ENCODE results near the gene SLC6A12.

DNA sequence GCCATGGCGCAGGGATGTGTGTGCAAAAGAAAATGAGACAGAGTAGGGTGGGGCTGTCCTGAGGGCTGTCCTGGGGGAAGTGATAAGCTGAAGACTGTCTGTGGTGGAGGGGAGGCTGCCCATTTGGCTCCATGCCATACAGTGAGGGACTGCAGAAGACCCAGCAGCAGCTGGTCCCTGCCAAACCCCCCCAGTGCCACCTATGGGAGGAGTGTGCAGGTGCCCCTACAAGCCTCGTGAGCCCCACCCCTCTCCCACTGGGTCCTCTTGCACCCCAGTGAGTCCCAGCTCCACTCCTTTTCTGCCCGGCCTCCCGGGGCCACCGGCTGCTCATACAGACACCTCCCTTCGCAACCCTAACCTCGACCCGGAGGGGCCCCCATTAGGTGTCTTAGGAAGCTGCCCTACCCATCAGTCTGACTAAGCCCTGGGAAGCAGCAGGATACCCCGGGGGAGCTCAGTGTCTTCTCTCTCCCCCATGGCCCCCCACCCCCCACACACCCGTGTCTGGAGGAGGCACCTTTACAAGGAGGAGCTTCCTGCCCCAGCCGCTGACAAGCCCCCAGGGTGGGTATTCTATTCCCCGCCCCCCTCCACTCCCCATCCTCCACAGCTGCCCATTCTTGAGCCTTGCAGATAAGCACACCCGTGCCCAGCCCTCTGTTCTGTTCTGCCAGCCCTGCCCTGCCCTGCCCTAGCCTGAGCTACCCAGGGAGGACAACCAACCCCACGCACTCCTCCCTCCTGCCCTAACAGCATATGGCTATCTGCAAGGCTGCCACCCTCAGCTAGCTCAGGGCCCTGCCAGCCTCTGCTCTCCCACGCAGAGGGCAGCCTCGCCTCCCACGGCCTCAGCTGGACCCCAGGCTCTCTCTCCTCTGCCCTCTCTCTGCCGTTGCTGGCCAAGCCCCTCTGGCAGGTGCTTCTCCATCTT is 41.9 kb downstream of the SLC6A12 start:
- no peak for TF ChIP-seq POLR2A (IDR thresholded peaks at IDR 0.05)
- TF ChIP-seq, protein P1, sequence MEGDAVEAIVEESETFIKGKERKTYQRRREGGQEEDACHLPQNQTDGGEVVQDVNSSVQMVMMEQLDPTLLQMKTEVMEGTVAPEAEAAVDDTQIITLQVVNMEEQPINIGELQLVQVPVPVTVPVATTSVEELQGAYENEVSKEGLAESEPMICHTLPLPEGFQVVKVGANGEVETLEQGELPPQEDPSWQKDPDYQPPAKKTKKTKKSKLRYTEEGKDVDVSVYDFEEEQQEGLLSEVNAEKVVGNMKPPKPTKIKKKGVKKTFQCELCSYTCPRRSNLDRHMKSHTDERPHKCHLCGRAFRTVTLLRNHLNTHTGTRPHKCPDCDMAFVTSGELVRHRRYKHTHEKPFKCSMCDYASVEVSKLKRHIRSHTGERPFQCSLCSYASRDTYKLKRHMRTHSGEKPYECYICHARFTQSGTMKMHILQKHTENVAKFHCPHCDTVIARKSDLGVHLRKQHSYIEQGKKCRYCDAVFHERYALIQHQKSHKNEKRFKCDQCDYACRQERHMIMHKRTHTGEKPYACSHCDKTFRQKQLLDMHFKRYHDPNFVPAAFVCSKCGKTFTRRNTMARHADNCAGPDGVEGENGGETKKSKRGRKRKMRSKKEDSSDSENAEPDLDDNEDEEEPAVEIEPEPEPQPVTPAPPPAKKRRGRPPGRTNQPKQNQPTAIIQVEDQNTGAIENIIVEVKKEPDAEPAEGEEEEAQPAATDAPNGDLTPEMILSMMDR (IDR thresholded peaks at IDR 0.05), result no peak
